H1 (cell line): Measurements from ENCODE around the gene GABARAPL1. TPM values are rescaled to one million over a fixed set of nuclear protein-coding genes. Genes with fewer than 3 reads are reported as not detected.

Experiments used
- CTCF ChIA-PET: fragments of 300-600 bp; sonication (Branson Sonifier 250); formaldehyde crosslinking; loops from one replicate; lab custom pipeline; 2021; ENCODE audit not compliant: partially characterized antibody; lab: Charles Lee
- POLR2A ChIA-PET: fragments of 300-600 bp; sonication (Branson Sonifier 250); formaldehyde crosslinking; loops from one replicate; lab custom pipeline; 2021; ENCODE audit warnings: inconsistent platforms; ENCODE audit not compliant: partially characterized antibody; lab: Charles Lee
- DNase-seq, 2 experiments: peaks; one replicate each; pipeline versions ENCODE4 v3.0.0 to v3.0.0-alpha.2; 2010 to 2022; ENCODE audit warnings: low spot score in 2 of 2, low read depth in 1 of 2, mixed read lengths in 1 of 2
- FAIRE-seq: peaks from 2 replicates; lab custom pipeline; 2011; peaks lifted over from hg19 to GRCh38; lab: Jason Lieb, UNC
- H2AFZ ChIP-seq: 2 replicates; pipeline ENCODE4 v1.8.1; 2012; ENCODE audit warnings: low read length, inconsistent platforms
- H2AK5ac ChIP-seq: 2 replicates; pipeline ENCODE4 v1.6.1; 2013; ENCODE audit warnings: low read depth, low read length
- H2BK120ac ChIP-seq: replicated peaks from 2 replicates; pipeline ENCODE3; 2013; ENCODE audit warnings: low read depth, low read length, inconsistent platforms
- H2BK12ac ChIP-seq: 2 replicates; pipeline ENCODE4 v1.6.1; 2013; ENCODE audit warnings: low read depth, low read length
- H2BK15ac ChIP-seq: 2 replicates; pipeline ENCODE4 v1.6.1; 2013; ENCODE audit warnings: low read length
- H2BK20ac ChIP-seq: 2 replicates; pipeline ENCODE4 v1.6.1; 2013; ENCODE audit warnings: low read length
- H2BK5ac ChIP-seq: 2 replicates; pipeline ENCODE4 v1.6.1; 2013; ENCODE audit warnings: low read depth, low read length
- H3K14ac ChIP-seq: 2 replicates; pipeline ENCODE4 v1.6.1; 2013; ENCODE audit warnings: inconsistent platforms; ENCODE audit not compliant: insufficient read length
- H3K18ac ChIP-seq: 2 replicates; pipeline ENCODE4 v1.6.1; 2013; ENCODE audit warnings: low read length; ENCODE audit errors: extremely low read depth
- H3K23ac ChIP-seq: 2 replicates; pipeline ENCODE4 v1.6.1; 2013; ENCODE audit warnings: inconsistent platforms; ENCODE audit not compliant: insufficient read length
- H3K23me2 ChIP-seq: 2 replicates; pipeline ENCODE4 v1.6.1; 2013; ENCODE audit warnings: low read depth, low read length
- H3K27ac ChIP-seq: 2 replicates; pipeline ENCODE4 v1.6.1; 2011; ENCODE audit warnings: low read depth, low read length, inconsistent platforms
- H3K27me3 ChIP-seq, 4 experiments: replicated peaks in 1 of 4; 1 replicate in 1 of 4; 2 replicates in 3 of 4; pipeline versions ENCODE4 v1.6.1 to v1.8.1; 2011 to 2013; ENCODE audit warnings: low read length in 3 of 4, mild to moderate bottlenecking in 3 of 4, inconsistent platforms in 2 of 4, mixed read lengths in 2 of 4, moderate library complexity in 1 of 4; ENCODE audit not compliant: control insufficient read depth in 3 of 4, insufficient read depth in 3 of 4; ENCODE audit errors: extremely low read depth in 1 of 4
- H3K36me3 ChIP-seq, 4 experiments: 2 replicates each; pipeline versions ENCODE4 v1.6.1 to v1.8.1; 2011 to 2013; ENCODE audit warnings: mild to moderate bottlenecking in 4 of 4, low read length in 3 of 4, moderate library complexity in 2 of 4, control low read depth in 1 of 4, inconsistent platforms in 1 of 4; ENCODE audit not compliant: insufficient read depth in 4 of 4, control insufficient read depth in 2 of 4
- H3K4ac ChIP-seq: replicated peaks from 2 replicates; pipeline ENCODE3; 2013; ENCODE audit warnings: low read length, low read depth, mixed read lengths, inconsistent platforms; ENCODE audit not compliant: insufficient read length
- H3K4me1 ChIP-seq, 4 experiments: replicated peaks in 1 of 4; 1 replicate in 1 of 4; 2 replicates in 3 of 4; pipeline versions ENCODE4 v1.6.1 to v1.8.1; 2011 to 2013; ENCODE audit warnings: low read length in 3 of 4, inconsistent platforms in 2 of 4, mixed read lengths in 1 of 4; ENCODE audit not compliant: insufficient read depth in 4 of 4, control insufficient read depth in 3 of 4
- H3K4me2 ChIP-seq, 2 experiments: 2 replicates each; pipeline versions ENCODE4 v1.6.1 to v1.8.1; 2011 to 2013; ENCODE audit warnings: low read depth in 2 of 2, low read length in 2 of 2, control low read depth in 1 of 2, inconsistent platforms in 1 of 2, mild to moderate bottlenecking in 1 of 2; ENCODE audit not compliant: insufficient read depth in 1 of 2
- H3K4me3 ChIP-seq, 4 experiments: fragments of 200-600, 300-600 bp in 1 of 4; sonication (generic), shearing (Covaris generic), sonication (Bioruptor Twin) in 1 of 4; 2 replicates each; pipeline versions ENCODE4 v1.5.1 to v1.8.1; 2011 to 2016; ENCODE audit warnings: low read length in 4 of 4, low read depth in 3 of 4, control low read depth in 2 of 4, inconsistent platforms in 2 of 4, mild to moderate bottlenecking in 2 of 4, mixed read lengths in 1 of 4, moderate library complexity in 1 of 4; ENCODE audit not compliant: insufficient read depth in 2 of 4; ENCODE audit errors: extremely low read depth in 1 of 4
- H3K56ac ChIP-seq: replicated peaks from 2 replicates; pipeline ENCODE3; 2013; ENCODE audit warnings: low read depth, mild to moderate bottlenecking, mixed read lengths, low read length, inconsistent platforms; ENCODE audit not compliant: insufficient read length
- H3K79me1 ChIP-seq: 2 replicates; pipeline ENCODE4 v1.6.1; 2013; ENCODE audit warnings: low read depth, low read length, control low read depth
- H3K79me2 ChIP-seq, 2 experiments: 2 replicates each; pipeline versions ENCODE4 v1.6.1 to v1.8.1; 2012 to 2013; ENCODE audit warnings: low read length in 2 of 2, mild to moderate bottlenecking in 2 of 2, inconsistent platforms in 1 of 2; ENCODE audit not compliant: insufficient read depth in 2 of 2, control insufficient read depth in 1 of 2
- H3K9ac ChIP-seq, 4 experiments: replicated peaks in 1 of 4; 1 replicate in 1 of 4; 2 replicates in 3 of 4; pipeline versions ENCODE4 v1.6.1 to v1.8.1; 2011 to 2013; ENCODE audit warnings: low read depth in 3 of 4, low read length in 3 of 4, control low read depth in 2 of 4, mild to moderate bottlenecking in 2 of 4, moderate library complexity in 2 of 4, inconsistent platforms in 1 of 4; ENCODE audit errors: extremely low read depth in 1 of 4
- H3K9me3 ChIP-seq, 2 experiments: 2 replicates each; pipeline versions ENCODE4 v1.6.1 to v1.8.1; 2012 to 2013; ENCODE audit warnings: mild to moderate bottlenecking in 2 of 2, moderate library complexity in 2 of 2, control low read depth in 1 of 2, inconsistent platforms in 1 of 2, low read depth in 1 of 2, low read length in 1 of 2, mixed read lengths in 1 of 2; ENCODE audit not compliant: insufficient read depth in 2 of 2
- H4K20me1 ChIP-seq, 2 experiments: replicated peaks in 1 of 2; 2 replicates each; pipeline versions ENCODE3 to v1.8.1; 2011 to 2013; ENCODE audit warnings: inconsistent platforms in 2 of 2, low read length in 2 of 2, mild to moderate bottlenecking in 1 of 2; ENCODE audit not compliant: insufficient read depth in 2 of 2, control insufficient read depth in 1 of 2
- H4K5ac ChIP-seq: 2 replicates; pipeline ENCODE4 v1.6.1; 2013; ENCODE audit warnings: low read length, low read depth, mixed read lengths, inconsistent platforms; ENCODE audit not compliant: insufficient read length
- H4K8ac ChIP-seq: 2 replicates; pipeline ENCODE4 v1.8.0; 2013; ENCODE audit warnings: mild to moderate bottlenecking, moderate library complexity, low read length, inconsistent platforms; ENCODE audit not compliant: insufficient read depth; ENCODE audit errors: extremely low read depth
- H4K91ac ChIP-seq: replicated peaks from 2 replicates; pipeline ENCODE3; 2013; ENCODE audit warnings: low read length, mixed read lengths, inconsistent platforms; ENCODE audit not compliant: insufficient read length
- CHD1 ChIP-seq: IDR thresholded peaks from 2 replicates; pipeline ENCODE4 v1.6.1; 2012; ENCODE audit warnings: low read depth, low read length, improper control_type of control experiment
- EZH2 ChIP-seq: fragments of 200-600 bp; sonication (generic); IDR thresholded peaks from 2 replicates; pipeline ENCODE4 v1.7.1; 2012; ENCODE audit warnings: low read depth, mild to moderate bottlenecking, moderate library complexity, low read length, inconsistent platforms; ENCODE audit not compliant: severe bottlenecking
- KDM1A ChIP-seq: fragments of 200-600, 300-600 bp; sonication (generic); IDR thresholded peaks from 2 replicates; pipeline ENCODE4 v1.7.1; 2016; ENCODE audit warnings: mild to moderate bottlenecking, low read length, borderline replicate concordance
- KDM4A ChIP-seq: IDR thresholded peaks from one replicate; pipeline ENCODE4 v1.7.1; 2012; ENCODE audit warnings: low read depth, mild to moderate bottlenecking, moderate library complexity, low read length, inconsistent platforms; ENCODE audit not compliant: severe bottlenecking
- KDM5A ChIP-seq: fragments of 200-600 bp; IDR thresholded peaks from 2 replicates; pipeline ENCODE4 v1.7.1; 2012; ENCODE audit warnings: mild to moderate bottlenecking, low read length, inconsistent platforms, mixed read lengths
- NRF1 ChIP-seq: IDR thresholded peaks from 2 replicates; pipeline ENCODE4 v1.6.1; 2011; ENCODE audit warnings: mild to moderate bottlenecking, low read depth, low read length, improper control_type of control experiment
- SP1 ChIP-seq: IDR thresholded peaks from 2 replicates; pipeline ENCODE4 v1.6.1; 2011; ENCODE audit warnings: low read depth, low read length
- SUZ12 ChIP-seq: fragments of 200-600 bp; sonication (generic); IDR thresholded peaks from 2 replicates; pipeline ENCODE4 v1.6.1; 2012; ENCODE audit warnings: mild to moderate bottlenecking, inconsistent platforms, low read length, moderate library complexity, mixed read lengths
- WGBS, 2 experiments: shearing (Covaris generic) in 1 of 2; methylation state at CpG; one replicate each; pipeline versions ENCODE4 v1.1.6 to v1.1.7; 2013 to 2015; ENCODE audit warnings: low lambda C conversion rate in 2 of 2, mixed read lengths in 2 of 2, inconsistent platforms in 1 of 2, low coverage in 1 of 2, missing lambda C conversion rate in 1 of 2; ENCODE audit not compliant: insufficient replicate concordance in 2 of 2, insufficient coverage in 1 of 2, insufficient read length in 1 of 2; ENCODE audit errors: extremely low coverage in 1 of 2, missing lambda C conversion rate in 1 of 2; 5-methylcytosine and 5-hydroxymethylcytosine counted together
- polyA plus RNA-seq, 7 experiments: library from polyadenylated mRNA; depleted of rRNA in 3 of 7; stranded (reverse) in 5 of 7; unstranded in 2 of 7; fragments of >200 nt in 5 of 7; fragments of 200-250 nt in 2 of 7; gene quantifications; 1 replicate in 5 of 7; 2 replicates in 1 of 7; 4 replicates in 1 of 7; pipeline versions ENCODE4 v1.2.1 to v1.2.3, GENCODE V29; 2011 to 2013; ENCODE audit warnings: missing spikeins in 2 of 7, mixed read lengths in 2 of 7
- total RNA-seq: library from RNA; stranded (reverse); fragmentation: NEBNext Ultra II Directional; extraction: Animal tissue kit (Norgen Biotek cat#: 25700); gene quantifications from 2 replicates; pipeline ENCODE4 v1.2.1, GENCODE V29; 2021

Gene GABARAPL1
- total and polyA plus RNA-seq, 2 of the 8 experiments (the other 6 are each of a cell fraction or from before 2014, with no cell fraction given) = 56.1 to 87.9 TPM

- H2BK5ac ChIP-seq = no peak overlapping the region
- no peak overlapping the region for H2BK15ac ChIP-seq
- H3K9me3 ChIP-seq = no peaks in the 10 kb centered on the region
- H2AK5ac ChIP-seq = no peak overlapping the region
- no peak overlapping the region for H3K4me3 ChIP-seq
- no peak overlapping the region for H2BK20ac ChIP-seq
- H3K4me1 ChIP-seq = no peaks in the 10 kb centered on the region
- no peak overlapping the region for H4K5ac ChIP-seq
- no peak overlapping the region for H3K27ac ChIP-seq
- no peak overlapping the region for H3K23ac ChIP-seq
- H3K4ac ChIP-seq = no peak overlapping the region
- H3K79me1 ChIP-seq = no peaks in the 10 kb centered on the region
- no peak overlapping the region for H3K9ac ChIP-seq
- H3K27me3 ChIP-seq = no peaks in the 10 kb centered on the region
- H2BK12ac ChIP-seq = no peak overlapping the region
- H4K8ac ChIP-seq = no peak overlapping the region
- peaks cover 0 to 8% of the 10 kb centered on the region in 2 experiments; a peak in 2 of 4 replicates for H3K79me2 ChIP-seq
- no peaks in the 10 kb centered on the region for H3K23me2 ChIP-seq
- no peak overlapping the region for H2BK120ac ChIP-seq
- H4K20me1 ChIP-seq = peaks cover 0 to 2% of the 10 kb centered on the region in 2 experiments
- H3K36me3 ChIP-seq = peaks cover 13 to 54% (median 44%) of the 10 kb centered on the region in 4 experiments
- FAIRE-seq = no peak
- H3K56ac ChIP-seq = no peak overlapping the region
- no peak for DNase-seq
- H4K91ac ChIP-seq = no peak overlapping the region
- 93% methylated on average over 5 of the region's 5 CpGs; no CpG with 5 or more reads in 1 of the 2 experiments for WGBS, 2 experiments
- no peak overlapping the region for H2AFZ ChIP-seq
- no peak overlapping the region for H3K18ac ChIP-seq
- ChIA-PET CTCF (interaction anchor here (0.7 kb wide), 2 partner anchors 40 to 69 kb away, joined by 3 read pairs; no protein-coding TSS in a partner anchor), POLR2A (interaction anchor here (1.1 kb wide), 1 partner anchor 9 kb away, joined by 3 read pairs; no protein-coding TSS in a partner anchor)
- H3K4me2 ChIP-seq = no peak overlapping the region
- H3K14ac ChIP-seq = no peak overlapping the region
- TF ChIP-seq KDM5A = no peak
- no peak for TF ChIP-seq SP1
- no peak for TF ChIP-seq NRF1
- no peak for TF ChIP-seq SUZ12
- TF ChIP-seq KDM1A = no peak
- no peak for TF ChIP-seq EZH2
- TF ChIP-seq CHD1 = no peak
- TF ChIP-seq KDM4A = no peak
These were observed 9.2 kb downstream of the GABARAPL1 start for GRCh38 chr12:10221846-10222245.
